ENCODE data around the gene IL10RB.

DNA sequence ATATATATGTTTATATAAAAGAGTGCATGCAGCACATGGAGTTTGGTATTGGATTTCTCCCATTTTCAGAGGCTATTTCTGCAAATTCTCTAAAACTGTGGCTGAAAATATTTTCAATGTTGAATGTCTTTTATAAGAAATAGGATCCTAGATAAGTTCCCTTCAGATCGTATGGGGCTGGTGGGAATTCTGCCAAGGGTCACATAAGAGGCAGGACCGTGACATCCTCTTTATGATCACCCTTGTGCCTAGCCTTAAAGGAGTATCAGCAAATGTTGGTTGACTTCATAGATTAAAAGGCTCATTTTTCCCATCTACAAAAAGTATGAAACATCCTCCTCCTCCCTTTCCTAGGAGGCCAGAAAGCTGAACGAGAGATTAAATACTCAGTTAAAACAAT is 37.7 kb upstream of the IL10RB start:
- no peak for TF ChIP-seq CTCF (IDR thresholded peaks at IDR 0.05)
- TF ChIP-seq POLR2A (IDR thresholded peaks at IDR 0.05): no peak

Measured in ovary (tissue), 3 donors.